ENCODE measurements around the gene U2SURP.

DNA sequence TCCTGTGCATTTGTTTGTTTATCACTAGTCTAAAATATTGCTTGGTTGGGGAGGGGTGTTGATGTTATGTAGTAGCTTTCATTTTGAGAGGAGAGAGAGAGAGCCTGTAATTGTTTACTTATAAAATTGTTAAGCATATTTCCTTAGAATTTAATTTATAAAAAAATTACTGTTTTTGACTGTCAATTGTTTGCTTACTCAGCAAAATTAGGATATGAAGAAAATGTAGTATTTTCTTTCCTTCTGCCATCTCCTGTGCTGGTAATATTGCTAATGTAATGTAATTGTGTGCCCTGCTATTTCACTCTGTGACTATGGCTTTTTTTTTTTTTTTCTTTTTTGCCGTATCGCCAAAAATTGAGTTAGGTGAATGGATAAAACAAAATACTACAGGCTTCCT lies 3.5 kb downstream of the U2SURP start:
- TF ChIP-seq, protein P1, sequence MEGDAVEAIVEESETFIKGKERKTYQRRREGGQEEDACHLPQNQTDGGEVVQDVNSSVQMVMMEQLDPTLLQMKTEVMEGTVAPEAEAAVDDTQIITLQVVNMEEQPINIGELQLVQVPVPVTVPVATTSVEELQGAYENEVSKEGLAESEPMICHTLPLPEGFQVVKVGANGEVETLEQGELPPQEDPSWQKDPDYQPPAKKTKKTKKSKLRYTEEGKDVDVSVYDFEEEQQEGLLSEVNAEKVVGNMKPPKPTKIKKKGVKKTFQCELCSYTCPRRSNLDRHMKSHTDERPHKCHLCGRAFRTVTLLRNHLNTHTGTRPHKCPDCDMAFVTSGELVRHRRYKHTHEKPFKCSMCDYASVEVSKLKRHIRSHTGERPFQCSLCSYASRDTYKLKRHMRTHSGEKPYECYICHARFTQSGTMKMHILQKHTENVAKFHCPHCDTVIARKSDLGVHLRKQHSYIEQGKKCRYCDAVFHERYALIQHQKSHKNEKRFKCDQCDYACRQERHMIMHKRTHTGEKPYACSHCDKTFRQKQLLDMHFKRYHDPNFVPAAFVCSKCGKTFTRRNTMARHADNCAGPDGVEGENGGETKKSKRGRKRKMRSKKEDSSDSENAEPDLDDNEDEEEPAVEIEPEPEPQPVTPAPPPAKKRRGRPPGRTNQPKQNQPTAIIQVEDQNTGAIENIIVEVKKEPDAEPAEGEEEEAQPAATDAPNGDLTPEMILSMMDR (IDR thresholded peaks at IDR 0.05), result no peak
- TF ChIP-seq POLR2A (IDR thresholded peaks at IDR 0.05), result no peak

Data from lower leg skin (tissue), 3 donors.